PC-3 (cell line): ENCODE results near the gene ZBTB24. TPM values are rescaled to one million over a fixed set of nuclear protein-coding genes. Genes with fewer than 3 reads are reported as not detected.

ENCODE experiments used
- ATAC-seq: fragments of 200-7000 bp; cut with Tn5 transposase; 2 replicates; pipeline ENCODE4 v1.9.1; 2020; ENCODE audit warnings: mild to moderate bottlenecking, moderate library complexity
- BruUV-seq: library from RNA; stranded (reverse); fragments of 400-500 nt; replicated peaks from 2 replicates; lab custom pipeline; 2021; lab: Mats Ljungman, UMichigan
- CTCF ChIA-PET: fragments of 300-600 bp; sonication (Branson Sonifier 250); formaldehyde crosslinking; loops from one replicate; lab custom pipeline; 2022; ENCODE audit warnings: antibody characterized with exemption; lab: Charles Lee
- POLR2A ChIA-PET: fragments of 300-600 bp; sonication (Branson Sonifier 250); formaldehyde crosslinking; loops from one replicate; lab custom pipeline; 2022; ENCODE audit warnings: antibody characterized with exemption; ENCODE audit not compliant: unreplicated experiment; lab: Charles Lee
- DNase-seq: peaks from one replicate; pipeline ENCODE4 v3.0.0-alpha.2; 2015
- H2AFZ ChIP-seq: fragments of 300-600 bp; sonication (generic); 2 replicates; pipeline ENCODE4 v1.6.0; 2016; ENCODE audit warnings: antibody characterized with exemption, low read length
- H3F3A ChIP-seq: fragments of 300-600 bp; sonication (generic); one replicate; pipeline ENCODE4 v1.6.0; 2017; ENCODE audit warnings: antibody characterized with exemption, low read length, control low read depth, mild to moderate bottlenecking; ENCODE audit not compliant: unreplicated experiment
- H3K27ac ChIP-seq: fragments of 300-600 bp; sonication (generic); 2 replicates; pipeline ENCODE4 v1.5.1; 2016; ENCODE audit warnings: mild to moderate bottlenecking, low read length
- H3K27me3 ChIP-seq: fragments of 300-600 bp; sonication (generic); 2 replicates; pipeline ENCODE4 v1.6.1; 2016; ENCODE audit warnings: low read length, mixed read lengths
- H3K36me3 ChIP-seq: fragments of 300-600 bp; sonication (generic); 2 replicates; pipeline ENCODE4 v1.6.1; 2016; ENCODE audit warnings: low read depth, mixed run types, low read length, mixed read lengths
- H3K4me1 ChIP-seq: fragments of 300-600 bp; sonication (generic); 2 replicates; pipeline ENCODE4 v1.5.1; 2016; ENCODE audit warnings: low read length; ENCODE audit not compliant: insufficient read depth
- H3K4me2 ChIP-seq: fragments of 300-600 bp; sonication (generic); 2 replicates; pipeline ENCODE4 v1.6.0; 2016; ENCODE audit warnings: low read length
- H3K4me3 ChIP-seq: fragments of 300-600 bp; sonication (generic); 2 replicates; pipeline ENCODE4 v1.5.1; 2016; ENCODE audit warnings: mild to moderate bottlenecking, low read length, mixed read lengths
- H3K79me2 ChIP-seq: fragments of 300-600 bp; sonication (generic); 2 replicates; pipeline ENCODE4 v1.6.1; 2017; ENCODE audit warnings: low read length, mixed read lengths
- H3K9ac ChIP-seq: fragments of 300-600 bp; sonication (generic); 2 replicates; pipeline ENCODE4 v1.6.0; 2016; ENCODE audit warnings: mild to moderate bottlenecking, low read length
- H3K9me2 ChIP-seq: fragments of 300-600 bp; sonication (generic); replicated peaks from 2 replicates; pipeline ENCODE4 v1.6.1; 2016; ENCODE audit warnings: mixed run types, low read length, mixed read lengths
- H3K9me3 ChIP-seq: fragments of 300-600 bp; sonication (generic); 2 replicates; pipeline ENCODE4 v1.6.1; 2016; ENCODE audit warnings: low read length, mixed read lengths
- H4K20me1 ChIP-seq: fragments of 300-600 bp; sonication (generic); 2 replicates; pipeline ENCODE4 v1.6.1; 2016; ENCODE audit warnings: low read length, mixed read lengths
- EZH2 ChIP-seq: fragments of 300-600 bp; sonication (generic); IDR thresholded peaks from one replicate; pipeline ENCODE4 v1.6.1; 2017; ENCODE audit warnings: antibody characterized with exemption, mild to moderate bottlenecking, low read length; ENCODE audit not compliant: unreplicated experiment
- EZH2phosphoT487 ChIP-seq: fragments of 300-600 bp; sonication (generic); IDR thresholded peaks from 2 replicates; pipeline ENCODE4 v1.6.1; 2018; ENCODE audit warnings: mild to moderate bottlenecking, antibody characterized with exemption, low read length, borderline replicate concordance
- intact Hi-C: fragments of 100-400 bp; cut with micrococcal nuclease; formaldehyde crosslinking; loops from 2 replicates; pipeline ENCODE4 v1.9.0; 2023
- total RNA-seq: library from RNA; depleted of rRNA; stranded (reverse); fragments of >200 nt; gene quantifications from 2 replicates; pipeline ENCODE4 v1.2.3, GENCODE V29; 2014
- TF ChIP-seq, protein P1 (sequence below): fragments of 300-600 bp; sonication (generic); conservative IDR thresholded peaks from 2 replicates; pipeline ENCODE4 v1.5.1; 2017; ENCODE audit warnings: antibody characterized with exemption, low read depth, mild to moderate bottlenecking, low read length

The ZBTB24 gene
- total RNA-seq, 1 experiment from 2014 or later: 6.1 TPM

DNA sequence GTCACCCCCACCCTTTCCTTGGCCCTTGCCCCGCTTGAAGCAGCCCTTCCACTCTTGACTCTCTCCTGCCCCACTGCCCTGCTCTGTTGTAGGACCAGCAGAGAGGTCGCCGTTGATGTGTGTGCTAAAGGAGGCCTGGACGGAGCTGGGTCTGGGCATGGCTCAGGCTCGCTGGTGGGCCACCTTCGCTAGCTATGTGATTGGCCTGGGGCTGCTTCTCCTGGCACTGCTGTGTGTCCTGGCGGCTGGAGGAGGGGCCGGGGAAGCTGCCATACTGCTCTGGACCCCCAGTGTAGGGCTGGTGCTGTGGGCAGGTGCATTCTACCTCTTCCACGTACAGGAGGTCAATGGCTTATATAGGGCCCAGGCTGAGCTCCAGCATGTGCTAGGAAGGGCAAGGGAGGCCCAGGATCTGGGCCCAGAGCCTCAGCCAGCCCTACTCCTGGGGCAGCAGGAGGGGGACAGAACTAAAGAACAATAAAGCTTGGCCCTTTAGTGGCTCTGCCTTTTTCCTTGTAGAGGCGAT lies 39.5 kb downstream of the ZBTB24 start:
- ATAC-seq (no peak), DNase-seq (no peak)
- H3K27me3 ChIP-seq: no peaks in the 10 kb centered on the region
- peaks cover 14% of the 10 kb centered on the region; the same call in 1 of the 2 replicates for H3K4me1 ChIP-seq
- no TSS peak for BruUV-seq
- no peaks in the 10 kb centered on the region for H3K9me2 ChIP-seq
- no peaks in the 10 kb centered on the region for H3K36me3 ChIP-seq
- peaks cover 16% of the 10 kb centered on the region for H3K79me2 ChIP-seq
- CTCF ChIA-PET: no interaction called here
- no peak for TF ChIP-seq EZH2
- TF ChIP-seq, protein P1, sequence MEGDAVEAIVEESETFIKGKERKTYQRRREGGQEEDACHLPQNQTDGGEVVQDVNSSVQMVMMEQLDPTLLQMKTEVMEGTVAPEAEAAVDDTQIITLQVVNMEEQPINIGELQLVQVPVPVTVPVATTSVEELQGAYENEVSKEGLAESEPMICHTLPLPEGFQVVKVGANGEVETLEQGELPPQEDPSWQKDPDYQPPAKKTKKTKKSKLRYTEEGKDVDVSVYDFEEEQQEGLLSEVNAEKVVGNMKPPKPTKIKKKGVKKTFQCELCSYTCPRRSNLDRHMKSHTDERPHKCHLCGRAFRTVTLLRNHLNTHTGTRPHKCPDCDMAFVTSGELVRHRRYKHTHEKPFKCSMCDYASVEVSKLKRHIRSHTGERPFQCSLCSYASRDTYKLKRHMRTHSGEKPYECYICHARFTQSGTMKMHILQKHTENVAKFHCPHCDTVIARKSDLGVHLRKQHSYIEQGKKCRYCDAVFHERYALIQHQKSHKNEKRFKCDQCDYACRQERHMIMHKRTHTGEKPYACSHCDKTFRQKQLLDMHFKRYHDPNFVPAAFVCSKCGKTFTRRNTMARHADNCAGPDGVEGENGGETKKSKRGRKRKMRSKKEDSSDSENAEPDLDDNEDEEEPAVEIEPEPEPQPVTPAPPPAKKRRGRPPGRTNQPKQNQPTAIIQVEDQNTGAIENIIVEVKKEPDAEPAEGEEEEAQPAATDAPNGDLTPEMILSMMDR: no peak
- no peak for TF ChIP-seq EZH2phosphoT487
- H3K9ac ChIP-seq: no peak overlapping the region
- intact Hi-C loops: no loop called here
- H3K4me3 ChIP-seq: no peak overlapping the region
- H3K9me3 ChIP-seq: no peaks in the 10 kb centered on the region
- no peaks in the 10 kb centered on the region for H4K20me1 ChIP-seq
- no peak overlapping the region for H3K27ac ChIP-seq
- H3F3A ChIP-seq: no peaks in the 10 kb centered on the region
- H2AFZ ChIP-seq: no peak overlapping the region
- no peak overlapping the region for H3K4me2 ChIP-seq
- POLR2A ChIA-PET: no interaction called here

DNA sequence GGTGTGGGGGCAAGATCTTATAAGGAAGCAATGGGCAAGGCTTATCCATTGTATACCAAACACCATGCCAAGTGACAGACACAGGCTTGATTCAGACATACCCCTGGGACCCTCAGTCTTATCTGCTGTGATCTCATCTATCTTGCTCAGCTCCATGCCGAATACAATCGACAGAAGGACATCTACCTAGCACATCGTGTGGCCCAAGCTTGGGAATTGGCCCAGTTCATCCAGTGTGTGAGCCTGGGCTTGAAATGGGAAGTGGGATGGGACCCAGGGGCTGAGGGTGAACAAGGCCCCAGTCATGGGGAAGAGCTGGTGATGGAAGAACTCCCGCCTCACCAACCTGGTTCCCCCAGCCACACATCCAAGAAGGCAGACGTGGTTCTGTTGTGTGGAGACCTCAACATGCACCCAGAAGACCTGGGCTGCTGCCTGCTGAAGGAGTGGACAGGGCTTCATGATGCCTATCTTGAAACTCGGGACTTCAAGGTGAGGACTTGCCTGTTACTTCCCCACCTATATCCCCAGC lies 40.6 kb downstream of the ZBTB24 start:
- no peaks in the 10 kb centered on the region for H3F3A ChIP-seq
- no peak overlapping the region for H2AFZ ChIP-seq
- no peak overlapping the region for H3K4me3 ChIP-seq
- ChIA-PET POLR2A (no interaction called here), CTCF (no interaction called here)
- no peak overlapping the region for H3K9ac ChIP-seq
- ATAC-seq: no peak
- no peak for TF ChIP-seq EZH2
- TF ChIP-seq EZH2phosphoT487: no peak
- TF ChIP-seq, protein P1: no peak
- no peaks in the 10 kb centered on the region for H3K9me2 ChIP-seq
- H3K36me3 ChIP-seq: no peaks in the 10 kb centered on the region
- H3K27me3 ChIP-seq: no peaks in the 10 kb centered on the region
- H3K4me2 ChIP-seq: peak overlapping the region; percentile 80
- H3K9me3 ChIP-seq: no peaks in the 10 kb centered on the region
- H3K79me2 ChIP-seq: peaks cover 16% of the 10 kb centered on the region
- H3K27ac ChIP-seq: no peak overlapping the region
- no peak for DNase-seq
- intact Hi-C loops: no loop called here
- H4K20me1 ChIP-seq: no peaks in the 10 kb centered on the region
- BruUV-seq: no TSS peak
- H3K4me1 ChIP-seq: peaks cover 14% of the 10 kb centered on the region; the same call in 1 of the 2 replicates
